ENCODE results near the gene KRT12. TPM values are rescaled to one million over a fixed set of nuclear protein-coding genes. Genes with fewer than 3 reads are reported as not detected.
A peak's percentile ranks its signal among the peaks of the same experiment; 100 is the strongest.
"Not testable (repeated sequence)": the region's sequence is repeated elsewhere in the genome, so short reads cannot be mapped to it uniquely, and the experiment has no call there.

Gene KRT12
- total RNA-seq, 1 experiment from 2014 or later: not detected

- no peak for DNase-seq (ENCODE audit: low spot score)
Observed at GRCh38 chr17:40883626-40884334, 16.8 kb upstream of the KRT12 start.

GRCh38 chr17:40883031-40883430 is 16.0 kb upstream of the KRT12 start:
- no peak for DNase-seq (ENCODE audit: low spot score)

DNA sequence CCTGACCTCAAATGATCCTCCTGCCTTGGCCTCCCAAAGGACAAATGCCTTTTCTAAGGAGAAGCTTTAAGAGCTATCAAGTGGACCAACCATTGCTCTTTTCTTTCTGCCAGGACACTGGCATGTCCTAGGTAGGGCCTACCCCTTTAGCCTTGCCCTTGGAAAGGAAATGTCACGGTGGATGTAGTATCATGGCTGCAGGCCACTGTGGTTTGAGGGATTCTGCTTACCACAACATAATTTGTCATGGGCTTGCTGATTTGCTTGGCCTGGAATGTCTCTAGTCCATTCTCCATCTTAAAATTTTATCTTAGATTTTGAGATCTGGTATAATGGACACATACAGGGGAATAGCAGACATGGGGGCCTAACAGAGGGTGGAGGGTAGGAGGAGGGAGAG is 12.0 kb upstream of the KRT12 start:
- DNase-seq (ENCODE audit: low spot score): no peak

DNA sequence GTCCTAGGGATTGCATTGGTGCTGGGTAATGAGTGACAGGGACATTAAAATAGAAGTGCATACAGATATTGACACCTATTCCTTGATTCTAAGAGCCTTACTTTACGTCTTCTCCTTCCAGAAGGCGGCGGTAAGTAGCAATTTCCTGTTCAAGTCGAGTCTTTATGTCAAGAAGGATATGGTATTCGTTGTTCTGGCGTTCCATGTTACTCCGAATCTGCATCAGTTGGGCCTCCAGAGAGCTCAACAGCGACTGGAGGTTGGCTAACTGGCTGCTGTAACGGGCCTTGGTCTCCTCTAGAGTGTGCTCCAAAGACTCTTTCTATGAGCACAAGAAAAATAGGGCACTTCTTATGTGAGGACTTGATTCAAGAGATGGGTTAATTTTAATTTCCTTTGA is 11.0 kb upstream of the KRT12 start:
- no peak for DNase-seq (ENCODE audit: low spot score)

DNA sequence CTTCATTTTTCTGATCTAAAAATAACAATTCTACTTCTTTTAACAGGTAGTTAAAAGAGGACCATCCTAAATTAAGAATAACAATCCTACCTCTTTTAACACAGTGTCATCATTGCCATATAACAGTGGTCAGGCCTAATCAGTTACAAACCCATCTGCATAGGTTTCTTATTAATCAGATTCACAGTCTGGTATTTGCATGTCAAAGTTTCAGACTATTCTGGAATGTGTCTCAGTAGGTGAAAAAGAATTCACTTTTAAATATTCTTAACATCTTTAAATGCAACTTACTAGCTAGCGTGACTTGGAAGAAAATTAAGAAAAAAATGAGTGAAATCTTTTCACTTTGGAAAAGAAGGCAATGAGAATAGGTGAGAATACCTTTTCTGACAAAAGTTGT is 6.8 kb upstream of the KRT12 start:
- DNase-seq (ENCODE audit: low spot score): no peak

- DNase-seq (ENCODE audit: low spot score): no peak
Observed at GRCh38 chr17:40873255-40873654, 6.2 kb upstream of the KRT12 start.

DNA sequence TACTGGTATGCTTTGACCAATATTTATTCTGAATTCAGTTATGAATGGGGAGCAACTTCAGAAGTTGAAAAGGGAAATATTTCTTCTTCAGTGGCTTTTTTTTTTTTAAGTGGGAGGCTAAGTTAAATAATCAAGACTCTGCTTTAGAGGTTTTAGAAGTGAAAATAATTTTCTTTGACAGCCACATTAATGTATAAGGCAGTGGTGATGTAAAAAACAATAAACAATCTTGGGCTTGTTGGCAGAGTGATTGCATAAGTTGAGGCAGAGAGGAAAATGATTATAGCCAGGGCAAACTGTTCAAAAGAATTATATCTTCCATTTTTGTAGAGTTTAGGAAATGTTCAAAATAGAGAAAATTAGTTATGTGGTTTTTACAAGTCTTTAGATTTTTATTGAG is 5.4 kb upstream of the KRT12 start:
- no peak for DNase-seq (ENCODE audit: low spot score)

DNA sequence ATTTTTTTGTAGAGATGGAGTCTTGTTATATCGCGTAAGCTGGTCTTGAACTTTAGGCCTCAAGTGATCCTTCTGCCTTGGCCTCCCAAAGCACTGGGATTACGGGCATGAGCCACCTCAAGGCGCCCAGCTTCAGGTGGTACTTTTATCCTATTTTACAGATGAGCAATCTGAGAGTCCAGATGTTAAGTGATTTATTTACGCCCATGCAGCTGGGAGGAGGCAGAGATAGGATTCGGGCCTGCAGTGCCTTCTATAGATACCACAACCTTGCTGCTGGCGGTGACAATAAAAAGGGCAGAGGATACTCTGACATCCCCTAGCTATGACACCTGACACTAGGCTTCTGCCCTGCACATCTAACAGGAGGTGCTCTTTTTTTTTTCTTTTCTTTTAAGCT is 4.3 kb upstream of the KRT12 start:
- no peak for DNase-seq (ENCODE audit: low spot score)

GRCh38 chr17:40870136-40870535 is 3.1 kb upstream of the KRT12 start:
- no peak for DNase-seq (ENCODE audit: low spot score)

DNA sequence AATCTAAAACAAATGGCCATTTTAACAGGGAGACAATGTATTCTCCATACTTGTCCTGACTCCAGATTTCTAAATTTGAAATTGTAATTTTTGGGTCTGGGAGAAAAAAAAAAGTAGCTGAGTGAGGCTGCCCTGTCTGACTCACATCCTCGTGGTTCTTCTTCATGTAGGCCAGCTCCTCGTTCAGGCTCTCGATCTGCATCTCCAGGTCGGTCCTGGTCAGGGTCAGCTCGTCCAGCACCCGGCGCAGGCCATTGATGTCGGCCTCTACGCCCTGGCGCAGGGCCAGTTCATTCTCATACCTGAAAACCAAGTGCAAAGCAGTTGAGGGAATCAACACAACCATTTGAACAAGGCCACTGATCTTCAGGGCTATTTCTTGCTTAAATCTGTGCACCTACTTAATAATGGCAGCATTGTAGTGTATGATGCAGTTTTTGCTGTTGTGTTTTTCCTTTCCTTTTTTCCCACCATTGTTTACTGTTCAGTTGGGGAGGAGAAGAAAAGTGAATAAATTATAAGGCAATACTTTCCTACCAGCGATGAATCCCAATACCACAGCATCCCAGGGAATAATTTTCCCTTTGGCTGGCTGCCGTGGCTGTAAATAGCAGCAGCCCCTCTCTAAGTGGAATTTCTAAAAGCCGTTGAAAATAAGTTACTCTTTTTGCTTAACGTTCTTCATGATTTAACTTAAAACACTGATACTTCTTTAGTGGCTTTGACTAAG is 2.2 kb downstream of the KRT12 start:
- no peak for DNase-seq (ENCODE audit: low spot score)

- no peak for DNase-seq (ENCODE audit: low spot score)
Observed at GRCh38 chr17:40862985-40863733, 3.9 kb downstream of the KRT12 start.

DNA sequence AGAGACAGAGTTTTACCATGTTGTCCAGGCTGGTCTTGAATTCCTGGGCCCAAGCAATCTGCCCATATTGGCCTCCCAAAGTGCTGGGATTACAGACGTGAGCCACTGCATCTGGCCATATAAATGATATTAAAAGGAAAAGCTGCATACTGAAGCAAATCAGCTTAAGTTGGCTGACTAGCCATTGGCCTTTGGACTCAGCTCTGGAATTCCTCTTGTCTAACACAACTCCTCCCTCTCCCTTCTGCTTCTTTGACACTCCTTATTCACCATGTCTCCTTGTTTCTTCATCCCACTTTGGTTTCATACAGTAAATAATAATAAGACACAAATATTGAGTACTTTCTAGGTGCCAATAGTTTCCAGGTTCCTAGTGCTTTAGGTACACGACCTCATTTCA is 7.5 kb downstream of the KRT12 start:
- no peak for DNase-seq (ENCODE audit: low spot score)

- DNase-seq (ENCODE audit: low spot score): not testable (repeated sequence)
Observed at GRCh38 chr17:40858667-40859066, 8.4 kb downstream of the KRT12 start.

DNA sequence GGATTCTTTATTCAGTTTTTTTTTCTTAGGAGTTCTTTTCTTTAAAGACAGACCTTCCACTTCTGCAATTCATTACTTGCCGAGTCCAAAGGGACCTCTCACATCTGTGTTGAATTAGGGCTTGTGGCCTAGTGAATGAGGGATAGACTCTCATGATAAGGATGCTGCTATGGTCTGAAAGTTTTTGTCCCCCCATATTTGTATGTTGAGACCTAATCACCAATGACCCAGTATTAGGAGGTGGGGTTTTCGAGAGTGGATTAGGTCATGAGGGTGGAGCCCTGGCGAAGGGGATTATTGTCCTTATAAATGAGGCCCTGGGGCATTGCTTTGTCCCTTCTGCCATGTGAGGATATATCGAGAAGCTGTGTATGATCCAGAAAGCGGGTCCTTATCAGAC is 9.5 kb downstream of the KRT12 start:
- no peak for DNase-seq (ENCODE audit: low spot score)

DNA sequence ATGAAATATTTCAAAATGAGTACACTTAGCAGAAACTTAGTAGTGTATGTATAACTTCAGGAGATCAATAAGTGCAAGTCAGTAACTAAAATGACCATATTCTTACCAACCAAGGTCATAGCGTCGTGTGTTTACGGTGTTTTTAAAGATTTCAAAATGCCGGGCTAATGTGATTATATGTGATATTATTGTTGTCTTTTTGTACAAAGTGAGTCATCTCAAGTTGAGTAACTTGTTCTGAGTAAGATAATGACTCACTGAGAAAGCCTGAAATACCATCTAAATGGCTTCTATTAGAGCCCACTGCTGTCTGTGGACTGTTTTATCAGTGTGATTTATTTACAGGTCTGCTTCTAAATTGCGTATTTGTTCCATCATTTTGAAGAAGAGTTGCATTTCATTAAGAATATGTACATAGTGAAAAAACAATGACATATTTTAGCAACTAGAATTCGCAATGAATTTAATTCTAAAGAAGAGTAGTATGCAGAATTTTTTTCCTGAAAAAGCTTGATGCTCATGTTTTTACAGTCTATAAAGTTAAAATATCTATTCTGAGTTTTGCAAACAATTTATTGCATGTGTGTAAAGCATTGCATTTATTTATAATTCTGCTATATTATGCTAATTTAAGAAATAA is 12.7 kb downstream of the KRT12 start:
- peak; percentile 74 for DNase-seq (ENCODE audit: low spot score)

- DNase-seq (ENCODE audit: low spot score): no peak
Observed at GRCh38 chr17:40852364-40852763, 14.7 kb downstream of the KRT12 start.

DNA sequence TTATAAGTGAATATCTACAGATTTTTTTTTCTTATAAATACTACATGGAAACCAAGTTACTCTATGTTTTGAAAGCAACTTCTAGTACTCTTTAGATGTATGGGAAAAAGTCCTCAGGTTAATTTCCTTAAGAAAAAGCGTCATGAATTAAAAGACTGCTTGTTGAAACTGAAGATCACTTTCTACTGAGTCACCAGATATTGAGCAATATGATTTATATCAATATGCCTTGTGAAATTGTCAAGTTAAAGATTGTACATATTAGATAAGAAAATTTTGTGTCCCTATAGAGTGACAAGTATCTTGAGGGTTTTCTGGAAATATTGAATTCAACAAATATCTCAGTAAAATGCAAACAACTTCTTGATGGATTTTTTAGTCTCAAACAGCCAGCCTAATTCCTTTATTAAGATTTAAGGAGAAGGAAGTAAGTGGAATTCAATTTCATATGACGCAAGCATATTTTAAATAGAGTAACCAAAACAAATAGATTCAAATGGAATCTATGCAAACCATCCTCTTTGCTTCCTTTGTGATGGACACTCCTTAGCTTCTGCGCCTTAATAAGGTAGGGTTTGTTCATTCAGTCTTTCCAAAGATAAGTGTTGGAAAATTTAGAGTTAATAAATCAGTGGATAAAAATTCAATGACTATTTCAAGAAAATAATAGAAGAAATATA is 16.6 kb downstream of the KRT12 start:
- no peak for DNase-seq (ENCODE audit: low spot score)

DNA sequence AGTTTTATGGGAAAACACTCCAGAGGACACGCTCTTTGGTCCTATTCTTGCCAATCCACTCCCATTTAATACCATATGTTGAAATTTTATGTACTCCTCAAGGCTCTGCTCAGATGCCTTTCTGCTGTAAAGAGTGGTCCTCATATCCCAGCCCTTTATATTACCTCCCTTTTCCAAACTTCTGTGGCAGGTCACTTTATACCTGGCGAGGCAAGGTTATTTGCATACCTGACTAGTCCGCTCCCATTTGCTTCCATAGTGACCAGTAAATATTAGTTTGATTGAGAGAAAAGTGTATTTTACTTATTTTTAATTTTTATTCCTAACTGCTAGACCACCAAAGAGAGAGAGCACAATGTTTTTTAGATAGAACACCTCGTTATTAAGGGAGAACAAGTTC is 17.3 kb downstream of the KRT12 start:
- no peak for DNase-seq (ENCODE audit: low spot score)

GRCh38 chr17:40848583-40849235 is 18.3 kb downstream of the KRT12 start:
- no peak for DNase-seq (ENCODE audit: low spot score)

DNA sequence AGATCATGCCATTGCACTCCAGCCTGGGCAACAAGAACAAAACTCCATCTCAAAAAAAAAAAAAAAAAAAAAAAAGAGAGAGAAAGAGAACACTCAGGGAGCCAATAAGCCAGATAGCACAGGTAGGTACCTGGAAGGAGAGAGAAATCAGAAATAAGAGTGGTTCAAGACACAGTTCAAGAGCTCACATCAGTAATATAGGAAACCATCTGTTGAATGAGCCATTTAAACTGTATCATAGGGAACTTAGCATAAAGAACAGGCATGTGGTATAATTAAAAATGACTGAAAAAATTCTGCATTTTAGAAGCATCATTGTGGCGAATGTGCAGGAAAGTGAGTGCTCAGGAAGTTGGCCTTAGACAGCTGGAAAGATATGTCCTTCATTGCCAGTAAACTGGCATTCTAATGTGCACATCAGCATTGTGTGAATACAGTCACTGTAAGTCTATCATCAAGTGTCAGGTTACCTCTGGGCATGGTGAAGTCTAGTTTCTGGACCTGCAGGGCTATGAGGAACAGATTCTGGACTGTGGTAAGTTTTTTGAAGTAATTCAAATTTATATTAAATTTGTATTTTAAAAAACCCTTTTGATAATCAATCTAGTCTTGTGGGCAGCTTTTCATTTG is 20.4 kb downstream of the KRT12 start:
- DNase-seq (ENCODE audit: low spot score): no peak

DNA sequence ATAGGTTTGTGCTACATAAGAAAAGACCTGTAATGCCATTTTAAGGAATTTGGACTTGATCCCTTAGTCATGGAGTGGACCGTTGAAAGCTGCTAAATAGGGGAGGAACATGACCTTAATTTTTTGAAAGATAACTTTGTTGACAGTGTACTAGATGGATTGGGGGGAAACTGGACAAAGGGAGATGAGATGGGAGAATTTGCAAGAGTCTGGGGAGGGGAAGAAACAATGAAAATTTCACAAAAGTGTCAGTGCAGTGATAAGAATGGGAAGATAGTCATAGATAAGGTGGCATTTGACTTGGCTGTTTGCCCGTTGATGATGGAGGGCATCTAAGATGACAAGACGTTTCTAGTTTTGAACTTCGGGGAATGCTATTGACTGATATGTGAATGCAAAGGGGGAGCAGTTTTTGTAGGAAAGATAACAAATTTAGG is 22.3 kb downstream of the KRT12 start:
- no peak for DNase-seq (ENCODE audit: low spot score)

Measured in H4 (cell line).